Osteocyte (in vitro differentiated cells): Measurements from ENCODE around the gene INPP4B. TPM values are rescaled to one million over a fixed set of nuclear protein-coding genes. Genes with fewer than 3 reads are reported as not detected.

Source experiments
- DNase-seq: peaks from one replicate; pipeline ENCODE4 v3.0.0; 2021; ENCODE audit warnings: mixed read lengths; ENCODE audit not compliant: unreplicated experiment; ENCODE audit errors: extremely low spot score
- H3K27ac Mint-ChIP-seq: one replicate; pipeline ENCODE4 v1.8.0; 2021; ENCODE audit warnings: mild to moderate bottlenecking, mixed read lengths; ENCODE audit not compliant: unreplicated experiment
- H3K27me3 Mint-ChIP-seq: one replicate; pipeline ENCODE4 v1.8.0; 2021; ENCODE audit warnings: mixed read lengths; ENCODE audit not compliant: unreplicated experiment
- H3K36me3 Mint-ChIP-seq: one replicate; pipeline ENCODE4 v1.8.0; 2021; ENCODE audit warnings: mixed read lengths; ENCODE audit not compliant: unreplicated experiment
- H3K4me1 Mint-ChIP-seq: one replicate; pipeline ENCODE4 v1.8.0; 2021; ENCODE audit warnings: mixed read lengths; ENCODE audit not compliant: unreplicated experiment
- H3K4me3 Mint-ChIP-seq: one replicate; pipeline ENCODE4 v1.8.0; 2021; ENCODE audit warnings: mild to moderate bottlenecking, moderate library complexity, mixed read lengths; ENCODE audit not compliant: unreplicated experiment
- H3K9me3 Mint-ChIP-seq: one replicate; pipeline ENCODE4 v1.8.0; 2021; ENCODE audit warnings: mixed read lengths; ENCODE audit not compliant: unreplicated experiment
- total RNA-seq: library from RNA; stranded (reverse); gene quantifications from 2 replicates; pipeline ENCODE4 v1.2.1, GENCODE V29; 2021
- TF ChIP-seq, protein P1 (sequence below): fragments of 200-600 bp; sonication (generic); IDR thresholded peaks from 2 replicates; pipeline ENCODE4 v1.5.0; 2021; ENCODE audit warnings: antibody characterized with exemption, mild to moderate bottlenecking, moderate library complexity

Gene INPP4B
- total RNA-seq, 1 donor from 2014 or later = 10.9 TPM

GRCh38 chr4:142582340-142582739 is 263.8 kb downstream of the INPP4B start:
- no peaks in the 10 kb centered on the region for H3K27me3 Mint-ChIP-seq
- no peak overlapping the region for H3K27ac Mint-ChIP-seq
- no peaks in the 10 kb centered on the region for H3K9me3 Mint-ChIP-seq
- TF ChIP-seq, protein P1, sequence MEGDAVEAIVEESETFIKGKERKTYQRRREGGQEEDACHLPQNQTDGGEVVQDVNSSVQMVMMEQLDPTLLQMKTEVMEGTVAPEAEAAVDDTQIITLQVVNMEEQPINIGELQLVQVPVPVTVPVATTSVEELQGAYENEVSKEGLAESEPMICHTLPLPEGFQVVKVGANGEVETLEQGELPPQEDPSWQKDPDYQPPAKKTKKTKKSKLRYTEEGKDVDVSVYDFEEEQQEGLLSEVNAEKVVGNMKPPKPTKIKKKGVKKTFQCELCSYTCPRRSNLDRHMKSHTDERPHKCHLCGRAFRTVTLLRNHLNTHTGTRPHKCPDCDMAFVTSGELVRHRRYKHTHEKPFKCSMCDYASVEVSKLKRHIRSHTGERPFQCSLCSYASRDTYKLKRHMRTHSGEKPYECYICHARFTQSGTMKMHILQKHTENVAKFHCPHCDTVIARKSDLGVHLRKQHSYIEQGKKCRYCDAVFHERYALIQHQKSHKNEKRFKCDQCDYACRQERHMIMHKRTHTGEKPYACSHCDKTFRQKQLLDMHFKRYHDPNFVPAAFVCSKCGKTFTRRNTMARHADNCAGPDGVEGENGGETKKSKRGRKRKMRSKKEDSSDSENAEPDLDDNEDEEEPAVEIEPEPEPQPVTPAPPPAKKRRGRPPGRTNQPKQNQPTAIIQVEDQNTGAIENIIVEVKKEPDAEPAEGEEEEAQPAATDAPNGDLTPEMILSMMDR = no peak
- H3K4me1 Mint-ChIP-seq = no peaks in the 10 kb centered on the region
- H3K4me3 Mint-ChIP-seq = no peak overlapping the region
- no peak for DNase-seq
- H3K36me3 Mint-ChIP-seq = no peaks in the 10 kb centered on the region

DNA sequence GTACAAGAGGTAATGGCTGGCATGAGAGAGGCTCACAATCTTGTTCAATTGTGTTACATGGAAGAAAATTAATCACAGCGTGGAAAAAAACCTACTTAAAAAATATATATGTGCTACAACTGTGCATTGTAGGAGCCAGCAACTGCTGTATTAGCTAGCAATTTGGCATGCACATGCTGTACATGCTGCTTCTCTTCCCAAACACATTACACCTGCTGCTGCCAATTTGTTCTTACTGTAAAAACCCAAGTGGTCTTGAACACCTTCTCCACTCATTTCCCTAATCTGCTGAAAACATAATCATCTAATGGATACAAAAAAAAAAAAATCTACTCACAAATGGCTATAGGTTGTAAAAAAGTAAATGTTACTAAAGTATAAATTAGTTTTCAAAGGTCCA is 264.2 kb downstream of the INPP4B start:
- H3K27me3 Mint-ChIP-seq = no peaks in the 10 kb centered on the region
- TF ChIP-seq, protein P1 = no peak
- H3K27ac Mint-ChIP-seq = no peak overlapping the region
- no peak overlapping the region for H3K4me3 Mint-ChIP-seq
- no peaks in the 10 kb centered on the region for H3K4me1 Mint-ChIP-seq
- DNase-seq = no peak
- H3K9me3 Mint-ChIP-seq = no peaks in the 10 kb centered on the region
- H3K36me3 Mint-ChIP-seq = no peaks in the 10 kb centered on the region

DNA sequence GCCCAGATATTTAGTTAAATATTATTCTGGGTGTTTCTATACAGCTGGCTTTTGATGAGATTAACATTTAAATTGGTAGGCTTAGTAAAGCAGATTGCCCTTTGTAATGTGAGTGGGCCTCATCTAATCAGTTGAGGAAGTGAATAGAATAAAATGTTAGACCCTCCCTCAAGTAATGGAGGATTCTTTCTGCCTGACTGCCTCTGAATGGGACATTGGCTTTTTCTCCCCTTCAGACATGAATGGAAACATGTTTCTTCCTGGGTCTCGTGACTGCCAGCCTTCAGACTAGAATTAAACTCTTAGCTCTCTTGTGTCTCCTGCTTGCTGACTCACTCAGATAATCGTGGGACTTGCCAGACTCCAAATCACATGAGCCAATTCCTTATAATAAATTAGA is 266.7 kb downstream of the INPP4B start:
- H3K4me3 Mint-ChIP-seq = no peak overlapping the region
- peaks cover 4% of the 10 kb centered on the region for H3K27me3 Mint-ChIP-seq
- TF ChIP-seq, protein P1 = no peak
- H3K4me1 Mint-ChIP-seq = no peaks in the 10 kb centered on the region
- no peak for DNase-seq
- H3K36me3 Mint-ChIP-seq = no peaks in the 10 kb centered on the region
- no peak overlapping the region for H3K27ac Mint-ChIP-seq
- H3K9me3 Mint-ChIP-seq = no peaks in the 10 kb centered on the region

DNA sequence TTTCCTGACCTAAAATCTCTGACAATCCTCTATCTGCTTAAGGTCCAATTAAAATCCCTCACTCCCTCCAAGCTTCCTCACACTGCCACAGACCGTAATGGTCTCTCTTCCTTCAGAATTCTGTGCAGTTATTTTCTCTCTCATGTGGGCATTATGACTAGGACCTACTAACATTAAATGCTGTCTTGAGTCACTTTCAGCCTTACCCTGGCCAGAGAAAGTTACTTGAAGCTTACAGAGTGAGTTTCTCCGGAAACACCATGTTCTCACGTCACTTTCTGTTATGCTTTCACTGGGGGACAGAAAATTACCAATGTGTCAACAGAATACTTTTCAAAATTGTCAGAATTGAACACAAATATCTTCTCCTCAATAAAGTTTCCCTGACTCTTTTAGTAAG is 271.8 kb downstream of the INPP4B start:
- H3K36me3 Mint-ChIP-seq = no peaks in the 10 kb centered on the region
- TF ChIP-seq, protein P1 = no peak
- no peak for DNase-seq
- H3K27ac Mint-ChIP-seq = no peak overlapping the region
- no peaks in the 10 kb centered on the region for H3K9me3 Mint-ChIP-seq
- no peaks in the 10 kb centered on the region for H3K4me1 Mint-ChIP-seq
- no peak overlapping the region for H3K4me3 Mint-ChIP-seq
- peaks cover 8% of the 10 kb centered on the region for H3K27me3 Mint-ChIP-seq

DNA sequence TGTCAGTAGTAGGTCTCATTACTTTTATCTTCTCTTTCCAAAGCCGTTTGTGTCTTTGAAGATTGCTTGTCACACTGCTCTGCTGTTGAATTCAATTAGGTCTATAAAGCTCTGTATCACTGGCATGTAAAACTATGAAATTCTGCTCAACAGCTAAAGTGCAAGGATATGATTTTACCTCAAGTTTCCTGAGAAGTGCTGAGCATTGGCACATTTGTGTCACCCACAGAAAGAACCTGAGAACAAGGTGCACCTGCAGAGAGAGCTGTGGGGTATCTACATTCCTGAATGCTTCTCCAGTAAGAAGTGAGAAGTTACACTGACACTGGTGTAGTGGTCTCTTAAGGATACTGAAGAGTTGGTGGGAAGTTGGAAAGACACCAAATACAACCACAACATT is 274.0 kb downstream of the INPP4B start:
- no peak overlapping the region for H3K4me3 Mint-ChIP-seq
- H3K4me1 Mint-ChIP-seq = peaks cover 9% of the 10 kb centered on the region
- no peaks in the 10 kb centered on the region for H3K36me3 Mint-ChIP-seq
- H3K27ac Mint-ChIP-seq = no peak overlapping the region
- H3K27me3 Mint-ChIP-seq = peaks cover 8% of the 10 kb centered on the region
- H3K9me3 Mint-ChIP-seq = no peaks in the 10 kb centered on the region
- TF ChIP-seq, protein P1 = no peak
- no peak for DNase-seq
